ACC112 (cell line): Measurements from ENCODE around the gene TTC16.

Experiments used
- H2AFZ ChIP-seq: fragments of 200-600 bp; sonication (generic); one replicate; pipeline ENCODE4 v1.6.0; 2017; ENCODE audit warnings: antibody characterized with exemption, low read length; ENCODE audit not compliant: unreplicated experiment
- H3K27ac ChIP-seq: fragments of 200-600 bp; sonication (generic); 2 replicates; pipeline ENCODE4 v1.5.1; 2014; ENCODE audit warnings: low read depth, mild to moderate bottlenecking, antibody characterized with exemption, low read length, moderate library complexity
- H3K27me3 ChIP-seq: fragments of 200-600 bp; sonication (generic); 2 replicates; pipeline ENCODE4 v1.6.1; 2014; ENCODE audit warnings: mild to moderate bottlenecking, antibody characterized with exemption, low read length, moderate library complexity, mixed read lengths; ENCODE audit not compliant: insufficient read depth
- H3K36me3 ChIP-seq: fragments of 200-600 bp; sonication (generic); 2 replicates; pipeline ENCODE4 v1.6.1; 2016; ENCODE audit warnings: mild to moderate bottlenecking, antibody characterized with exemption, low read length, moderate library complexity, mixed read lengths; ENCODE audit not compliant: insufficient read depth
- H3K4me1 ChIP-seq: fragments of 200-600 bp; sonication (generic); one replicate; pipeline ENCODE4 v1.6.1; 2016; ENCODE audit warnings: low read length, mixed read lengths; ENCODE audit not compliant: insufficient read depth, unreplicated experiment, control insufficient read depth
- H3K4me3 ChIP-seq: fragments of 200-600 bp; sonication (generic); 2 replicates; pipeline ENCODE4 v1.5.1; 2014; ENCODE audit warnings: mild to moderate bottlenecking, low read depth, low read length
- H3K79me2 ChIP-seq: fragments of 200-600 bp; sonication (generic); one replicate; pipeline ENCODE4 v1.6.0; 2016; ENCODE audit warnings: low read length; ENCODE audit not compliant: control insufficient read depth, unreplicated experiment, insufficient read depth

The TTC16 gene

GRCh38 chr9:127742435-127743088 lies 26.7 kb downstream of the TTC16 start:
- H3K4me1 ChIP-seq = peaks cover 15% of the 10 kb centered on the region
- no peak overlapping the region for H3K4me3 ChIP-seq
- no peaks in the 10 kb centered on the region for H3K79me2 ChIP-seq
- H3K27me3 ChIP-seq = no peaks in the 10 kb centered on the region
- H3K27ac ChIP-seq = no peak overlapping the region
- H2AFZ ChIP-seq = no peak overlapping the region
- no peaks in the 10 kb centered on the region for H3K36me3 ChIP-seq

DNA sequence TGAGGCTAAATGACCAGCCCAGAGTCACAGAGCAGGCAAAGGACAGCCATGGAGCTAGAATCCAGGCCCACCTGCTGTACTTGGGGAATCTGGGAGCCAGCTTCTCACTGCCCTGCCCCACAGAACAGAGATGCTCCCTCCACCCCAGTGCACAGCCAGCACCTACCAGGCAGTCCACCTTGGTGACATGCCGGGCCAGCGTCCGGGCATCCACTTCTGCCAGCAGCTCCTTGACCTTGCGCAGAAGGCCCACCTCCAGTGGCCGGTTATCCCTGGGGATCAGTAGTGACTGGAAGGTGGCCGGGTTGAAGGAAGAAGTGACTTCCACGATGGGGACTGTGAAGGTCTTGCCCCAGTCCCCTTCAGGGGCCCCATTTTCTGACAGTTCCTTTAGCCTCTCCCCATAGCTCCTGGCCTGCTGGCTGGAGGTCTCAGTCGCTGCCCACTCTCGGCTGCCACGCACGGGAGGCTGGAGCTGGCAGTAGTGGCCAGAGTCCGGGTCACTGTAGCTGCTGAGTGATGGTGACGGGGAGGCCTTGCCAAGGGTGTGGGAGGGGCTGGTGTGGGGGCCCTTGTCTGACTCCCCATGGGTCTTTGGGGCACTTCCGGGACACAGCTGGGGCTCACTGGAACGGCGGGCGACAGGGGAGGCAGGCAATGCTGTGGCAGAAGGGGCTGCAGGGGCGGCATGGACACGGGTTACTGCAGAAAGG lies 28.7 kb downstream of the TTC16 start:
- no peaks in the 10 kb centered on the region for H3K36me3 ChIP-seq
- no peak overlapping the region for H3K4me3 ChIP-seq
- peaks cover 9% of the 10 kb centered on the region; the same call in 1 of the 2 replicates for H3K27me3 ChIP-seq
- peaks cover 15% of the 10 kb centered on the region for H3K4me1 ChIP-seq
- no peak overlapping the region for H2AFZ ChIP-seq
- H3K79me2 ChIP-seq = no peaks in the 10 kb centered on the region
- H3K27ac ChIP-seq = no peak overlapping the region

DNA sequence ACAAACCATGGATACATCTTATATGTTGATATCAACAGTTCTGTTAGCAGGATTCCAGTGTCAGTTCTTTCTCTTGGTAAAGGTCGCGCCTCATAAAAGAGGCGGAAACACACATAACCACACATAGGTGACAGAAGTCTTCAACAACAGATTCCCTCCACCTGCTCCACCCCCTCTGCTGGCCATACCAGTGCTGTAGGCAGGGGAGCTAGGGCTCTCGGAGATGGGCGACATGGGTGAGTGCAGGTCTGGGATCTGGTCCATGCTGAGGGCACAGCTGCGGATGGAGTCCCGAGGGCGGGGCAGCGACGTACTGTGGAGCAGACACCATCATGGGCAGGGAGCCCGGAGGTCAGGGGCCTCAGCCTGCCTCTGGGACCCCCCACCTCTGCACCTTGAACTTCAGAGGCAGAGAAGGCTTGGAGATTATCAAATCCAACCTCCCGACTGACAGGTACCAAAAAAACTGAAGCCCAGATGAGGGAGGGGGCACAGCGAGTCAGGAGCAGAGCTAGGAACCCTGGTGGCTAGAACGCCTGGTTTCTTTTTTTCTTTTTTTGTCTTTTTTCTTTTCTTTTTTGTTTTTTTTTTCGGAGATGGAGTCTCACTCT lies 31.2 kb downstream of the TTC16 start:
- Histone ChIP-seq H3K36me3 (no peaks in the 10 kb centered on the region), H3K27me3 (peaks cover 18% of the 10 kb centered on the region; the same call in 1 of the 2 replicates)

DNA sequence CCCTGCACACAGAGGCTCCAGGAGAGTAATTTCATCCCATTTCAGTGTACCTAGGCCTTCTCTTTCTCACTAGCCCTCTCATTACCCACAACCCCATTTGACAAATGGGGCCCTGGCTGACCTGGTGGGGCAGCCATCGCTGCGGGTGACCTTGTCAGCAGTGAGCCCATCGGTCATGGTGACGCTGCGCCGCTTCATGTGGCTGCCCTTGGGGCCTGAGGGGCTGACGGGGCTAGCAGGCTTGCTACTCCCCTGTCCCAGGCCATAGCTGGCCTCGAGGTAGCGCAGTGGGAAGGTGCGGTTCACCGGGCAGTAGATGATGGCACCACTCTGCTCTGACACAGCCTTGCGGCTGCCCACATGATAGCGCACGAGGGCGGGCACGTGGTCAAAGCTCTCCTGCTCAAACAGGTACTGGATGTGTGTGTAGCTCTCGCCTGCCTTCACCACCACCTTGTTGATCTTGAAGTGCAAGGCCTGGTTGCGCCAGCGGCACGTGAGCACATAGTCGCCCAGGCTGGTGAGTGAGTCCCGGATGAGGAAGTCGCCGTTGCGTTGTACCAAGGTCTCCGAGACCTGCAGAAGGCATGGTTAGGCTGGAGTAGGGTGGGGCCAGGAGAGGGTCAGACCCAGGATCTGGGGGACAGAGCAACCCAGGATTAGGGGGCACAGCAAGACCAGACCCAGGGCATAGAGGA lies 33.4 kb downstream of the TTC16 start:
- Histone ChIP-seq H3K27me3 (peaks cover 40% of the 10 kb centered on the region), H3K4me3 (no peak overlapping the region), H3K4me1 (no peaks in the 10 kb centered on the region), H2AFZ (no peak overlapping the region), H3K79me2 (no peaks in the 10 kb centered on the region), H3K36me3 (no peaks in the 10 kb centered on the region), H3K27ac (no peak overlapping the region)

More for the DNA sequence above, 31.2 kb downstream of the TTC16 start:
- H3K4me3 ChIP-seq = no peak overlapping the region
- no peaks in the 10 kb centered on the region for H3K4me1 ChIP-seq
- no peaks in the 10 kb centered on the region for H3K79me2 ChIP-seq
- no peak overlapping the region for H2AFZ ChIP-seq
- H3K27ac ChIP-seq = no peak overlapping the region

DNA sequence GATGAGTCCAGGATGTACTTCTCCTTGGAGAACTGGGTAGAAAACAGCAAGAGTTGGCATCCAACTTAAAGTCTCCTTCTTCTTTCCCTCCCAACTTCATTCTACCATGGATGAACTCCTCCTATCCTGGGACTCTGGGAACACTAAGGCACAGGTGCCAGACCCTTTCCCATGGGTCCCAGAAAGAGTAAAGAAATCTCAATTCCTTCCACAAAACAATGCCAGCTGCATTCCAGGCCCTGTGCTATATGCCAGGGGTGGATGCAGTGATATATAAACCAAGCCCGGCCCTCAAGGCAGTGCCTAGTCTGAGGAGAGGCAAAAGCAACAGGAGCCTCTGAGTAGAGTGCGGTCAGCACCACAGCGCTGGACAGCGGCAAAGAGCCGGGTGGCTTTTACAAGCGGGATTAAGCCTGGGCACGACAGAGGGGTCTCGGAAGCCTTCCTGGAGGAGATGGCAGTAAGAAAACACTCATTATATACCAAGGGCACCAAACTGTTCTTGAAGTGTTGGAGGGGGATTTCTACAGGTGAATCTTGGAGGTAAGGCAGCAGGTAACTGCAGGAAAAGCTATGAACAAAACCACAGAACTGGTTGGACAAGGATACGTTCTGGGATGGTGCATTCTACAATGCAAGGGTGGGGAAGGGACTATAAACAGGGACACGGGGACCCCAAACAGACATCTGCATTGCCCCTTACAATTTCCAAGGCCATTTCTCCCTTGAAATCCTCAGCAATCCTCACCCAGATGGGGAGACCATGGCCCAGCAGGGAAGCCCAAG lies 35.6 kb downstream of the TTC16 start:
- Histone ChIP-seq H2AFZ (no peak overlapping the region), H3K79me2 (no peaks in the 10 kb centered on the region), H3K4me3 (no peak overlapping the region), H3K36me3 (no peaks in the 10 kb centered on the region), H3K27me3 (peaks cover 59% of the 10 kb centered on the region), H3K27ac (no peak overlapping the region), H3K4me1 (no peaks in the 10 kb centered on the region)

DNA sequence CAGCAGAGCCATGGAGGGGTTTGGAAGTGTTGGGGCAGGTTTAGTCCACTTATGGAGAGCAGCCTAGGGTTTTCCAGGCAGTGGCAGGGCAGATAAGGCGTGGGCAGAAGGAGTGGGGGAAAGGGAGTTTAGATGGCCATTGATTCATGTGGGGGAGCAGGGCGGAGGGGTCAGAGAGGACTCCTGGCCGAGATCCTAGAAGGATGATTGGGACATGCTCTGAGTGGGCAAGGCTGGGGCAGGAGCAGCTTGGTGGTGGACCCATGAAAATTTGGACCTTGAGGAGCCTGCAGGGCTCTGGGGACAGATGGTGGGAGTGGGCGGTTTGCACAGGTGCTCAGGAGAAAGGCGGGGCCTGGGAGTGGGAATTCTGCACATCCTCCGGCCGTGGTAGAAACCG lies 37.3 kb downstream of the TTC16 start:
- Histone ChIP-seq H3K27me3 (peaks cover 56% of the 10 kb centered on the region), H3K4me3 (no peak overlapping the region), H3K36me3 (no peaks in the 10 kb centered on the region), H3K79me2 (no peaks in the 10 kb centered on the region), H2AFZ (no peak overlapping the region), H3K27ac (no peak overlapping the region), H3K4me1 (no peaks in the 10 kb centered on the region)

DNA sequence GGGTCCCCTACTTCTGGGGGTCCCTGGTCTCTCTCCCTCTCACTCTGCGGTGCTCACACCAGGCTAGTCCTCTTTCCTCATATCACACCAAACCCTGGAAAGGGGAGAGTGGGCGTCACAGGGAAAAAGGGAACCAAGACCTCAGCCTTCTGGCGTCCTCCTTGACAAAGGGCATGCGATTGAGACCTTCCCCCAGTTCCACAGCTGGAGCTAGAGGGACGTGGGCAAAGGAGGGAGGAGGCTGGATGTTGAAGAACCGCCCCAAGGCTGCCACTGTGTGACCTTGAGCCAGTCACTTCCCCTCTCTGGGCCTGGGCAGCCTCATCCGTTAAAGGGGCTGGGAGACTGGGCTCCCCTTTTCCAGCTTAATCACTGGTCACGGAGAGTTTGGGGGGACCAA lies 37.7 kb downstream of the TTC16 start:
- Histone ChIP-seq H2AFZ (no peak overlapping the region), H3K36me3 (no peaks in the 10 kb centered on the region), H3K79me2 (no peaks in the 10 kb centered on the region), H3K27ac (no peak overlapping the region), H3K27me3 (peaks cover 51% of the 10 kb centered on the region), H3K4me1 (no peaks in the 10 kb centered on the region), H3K4me3 (no peak overlapping the region)

- Histone ChIP-seq H3K36me3 (no peaks in the 10 kb centered on the region), H3K4me1 (no peaks in the 10 kb centered on the region), H3K4me3 (no peak overlapping the region), H3K79me2 (no peaks in the 10 kb centered on the region), H3K27me3 (peaks cover 50% of the 10 kb centered on the region), H3K27ac (no peak overlapping the region), H2AFZ (no peak overlapping the region)
These were observed 38.5 kb downstream of the TTC16 start for GRCh38 chr9:127754099-127755060.

GRCh38 chr9:127755061-127756060 lies 39.5 kb downstream of the TTC16 start:
- no peak overlapping the region for H3K27ac ChIP-seq
- peaks cover 49% of the 10 kb centered on the region for H3K27me3 ChIP-seq
- no peak overlapping the region for H3K4me3 ChIP-seq
- H2AFZ ChIP-seq = no peak overlapping the region
- no peaks in the 10 kb centered on the region for H3K4me1 ChIP-seq
- H3K36me3 ChIP-seq = no peaks in the 10 kb centered on the region
- no peaks in the 10 kb centered on the region for H3K79me2 ChIP-seq
